ENCODE results near the gene KRT27. TPM values are rescaled to one million over a fixed set of nuclear protein-coding genes. Genes with fewer than 3 reads are reported as not detected.

The KRT27 gene
- total RNA-seq (2014; rRNA removed; shearing (Covaris generic); ENCODE audit: low replicate concordance): not detected in 2 replicates

GRCh38 chr17:40782450-40782849 is at the start of gene KRT27:
Gene KRT27 (minus strand): TSS chr17:40782550. CDS start chr17:40782493, 57 bp downstream.
- no peak for DNase-seq
- Histone ChIP-seq H3K9me3 (ENCODE audit: low read length) (no peaks in the 10 kb centered on the region), H3K9me2 (replicated peaks; ENCODE audit: insufficient read depth, low read length) (no peaks in the 10 kb centered on the region), H2AFZ (ENCODE audit: low read length) (no peak within 1 kb of the TSS), H4K20me1 (ENCODE audit: insufficient read depth, low read depth, low read length) (no peaks in the 10 kb centered on the region), H3K27me3 (ENCODE audit: low read length) (no peaks in the 10 kb centered on the region), H3K27ac (ENCODE audit: low read length) (no peak within 1 kb of the TSS), H3K9ac (ENCODE audit: low read length) (no peak within 1 kb of the TSS), H3K4me1 (ENCODE audit: low read length) (no peaks in the 10 kb centered on the region), H3K36me3 (ENCODE audit: insufficient read depth, low read length) (no peaks in the 10 kb centered on the region), H3K79me2 (ENCODE audit: low read length) (no peaks in the 10 kb centered on the region), H3K4me3 (ENCODE audit: low read length) (no peak within 1 kb of the TSS), H3K4me2 (ENCODE audit: low read depth, low read length, poor library complexity, severe bottlenecking) (no peak within 1 kb of the TSS)

GRCh38 chr17:40830085-40830776 is 47.9 kb upstream of the KRT27 start:
- H3K79me2 ChIP-seq (ENCODE audit: low read length): peaks cover 54% of the 10 kb centered on the region
- no peak overlapping the region for H3K4me2 ChIP-seq (ENCODE audit: low read depth, low read length, poor library complexity, severe bottlenecking)

GRCh38 chr17:40828454-40829044 is 46.2 kb upstream of the KRT27 start:
- Histone ChIP-seq H3K9me3 (ENCODE audit: low read length) (no peaks in the 10 kb centered on the region), H3K4me1 (ENCODE audit: low read length) (peaks cover 13% of the 10 kb centered on the region), H3K4me2 (ENCODE audit: low read depth, low read length, poor library complexity, severe bottlenecking) (no peak overlapping the region), H4K20me1 (ENCODE audit: insufficient read depth, low read depth, low read length) (no peaks in the 10 kb centered on the region), H3K9me2 (replicated peaks; ENCODE audit: insufficient read depth, low read length) (no peaks in the 10 kb centered on the region; the same call in 1 of the 2 replicates), H3K4me3 (ENCODE audit: low read length) (no peak overlapping the region), H3K27ac (ENCODE audit: low read length) (no peak overlapping the region), H3K36me3 (ENCODE audit: insufficient read depth, low read length) (no peaks in the 10 kb centered on the region; the same call in 1 of the 2 replicates), H3K79me2 (ENCODE audit: low read length) (peaks cover 71% of the 10 kb centered on the region), H3K9ac (ENCODE audit: low read length) (no peak overlapping the region), H2AFZ (ENCODE audit: low read length) (no peak overlapping the region), H3K27me3 (ENCODE audit: low read length) (no peaks in the 10 kb centered on the region)
- DNase-seq: no peak

More at GRCh38 chr17:40830085-40830776, 47.9 kb upstream of the KRT27 start:
- Histone ChIP-seq H3K36me3 (ENCODE audit: insufficient read depth, low read length) (peaks cover 8% of the 10 kb centered on the region), H3K9ac (ENCODE audit: low read length) (no peak overlapping the region), H3K27me3 (ENCODE audit: low read length) (no peaks in the 10 kb centered on the region), H3K27ac (ENCODE audit: low read length) (no peak overlapping the region), H3K9me3 (ENCODE audit: low read length) (no peaks in the 10 kb centered on the region), H3K4me1 (ENCODE audit: low read length) (peaks cover 8% of the 10 kb centered on the region; the same call in 1 of the 2 replicates), H2AFZ (ENCODE audit: low read length) (no peak overlapping the region), H4K20me1 (ENCODE audit: insufficient read depth, low read depth, low read length) (no peaks in the 10 kb centered on the region), H3K9me2 (replicated peaks; ENCODE audit: insufficient read depth, low read length) (no peaks in the 10 kb centered on the region; the same call in 1 of the 2 replicates), H3K4me3 (ENCODE audit: low read length) (no peak overlapping the region)
- DNase-seq: no peak

- Histone ChIP-seq H3K9ac (ENCODE audit: low read length) (no peak overlapping the region), H4K20me1 (ENCODE audit: insufficient read depth, low read depth, low read length) (no peaks in the 10 kb centered on the region), H2AFZ (ENCODE audit: low read length) (no peak overlapping the region), H3K27me3 (ENCODE audit: low read length) (no peaks in the 10 kb centered on the region), H3K4me3 (ENCODE audit: low read length) (no peak overlapping the region), H3K27ac (ENCODE audit: low read length) (no peak overlapping the region), H3K9me3 (ENCODE audit: low read length) (no peaks in the 10 kb centered on the region), H3K4me2 (ENCODE audit: low read depth, low read length, poor library complexity, severe bottlenecking) (no peak overlapping the region), H3K79me2 (ENCODE audit: low read length) (peaks cover 78% of the 10 kb centered on the region), H3K9me2 (replicated peaks; ENCODE audit: insufficient read depth, low read length) (no peaks in the 10 kb centered on the region; the same call in 1 of the 2 replicates), H3K36me3 (ENCODE audit: insufficient read depth, low read length) (no peaks in the 10 kb centered on the region; the same call in 1 of the 2 replicates), H3K4me1 (ENCODE audit: low read length) (peaks cover 15% of the 10 kb centered on the region)
- DNase-seq: no peak
Measured at GRCh38 chr17:40827746-40828453, 45.5 kb upstream of the KRT27 start.

- H3K4me1 ChIP-seq (ENCODE audit: low read length): peaks cover 9% of the 10 kb centered on the region
- H3K4me3 ChIP-seq (ENCODE audit: low read length): no peak overlapping the region
- H3K27me3 ChIP-seq (ENCODE audit: low read length): no peaks in the 10 kb centered on the region
- H4K20me1 ChIP-seq (ENCODE audit: insufficient read depth, low read depth, low read length): no peaks in the 10 kb centered on the region
- peaks cover 3% of the 10 kb centered on the region; the same call in 1 of the 2 replicates for H3K36me3 ChIP-seq (ENCODE audit: insufficient read depth, low read length)
- H3K9me3 ChIP-seq (ENCODE audit: low read length): no peaks in the 10 kb centered on the region
- no peak overlapping the region for H3K4me2 ChIP-seq (ENCODE audit: low read depth, low read length, poor library complexity, severe bottlenecking)
- no peak overlapping the region for H3K27ac ChIP-seq (ENCODE audit: low read length)
- no peaks in the 10 kb centered on the region; the same call in 1 of the 2 replicates for H3K9me2 ChIP-seq (replicated peaks; ENCODE audit: insufficient read depth, low read length)
- H2AFZ ChIP-seq (ENCODE audit: low read length): no peak overlapping the region
- no peak overlapping the region for H3K9ac ChIP-seq (ENCODE audit: low read length)
- H3K79me2 ChIP-seq (ENCODE audit: low read length): peaks cover 92% of the 10 kb centered on the region
- DNase-seq: no peak
Measured at GRCh38 chr17:40825599-40825998, 43.2 kb upstream of the KRT27 start.

- no peaks in the 10 kb centered on the region for H3K9me3 ChIP-seq (ENCODE audit: low read length)
- DNase-seq: no peak
- H4K20me1 ChIP-seq (ENCODE audit: insufficient read depth, low read depth, low read length): no peaks in the 10 kb centered on the region
- no peak overlapping the region for H3K27ac ChIP-seq (ENCODE audit: low read length)
- no peak overlapping the region for H3K4me3 ChIP-seq (ENCODE audit: low read length)
- H3K79me2 ChIP-seq (ENCODE audit: low read length): peaks cover 95% of the 10 kb centered on the region
- no peak overlapping the region for H3K4me2 ChIP-seq (ENCODE audit: low read depth, low read length, poor library complexity, severe bottlenecking)
- H2AFZ ChIP-seq (ENCODE audit: low read length): no peak overlapping the region
- H3K27me3 ChIP-seq (ENCODE audit: low read length): no peaks in the 10 kb centered on the region
- H3K36me3 ChIP-seq (ENCODE audit: insufficient read depth, low read length): peaks cover 8% of the 10 kb centered on the region; the same call in 1 of the 2 replicates
- H3K9ac ChIP-seq (ENCODE audit: low read length): no peak overlapping the region
- H3K9me2 ChIP-seq (replicated peaks; ENCODE audit: insufficient read depth, low read length): no peaks in the 10 kb centered on the region; the same call in 1 of the 2 replicates
- peaks cover 19% of the 10 kb centered on the region for H3K4me1 ChIP-seq (ENCODE audit: low read length)
Measured at GRCh38 chr17:40824015-40824832, 41.9 kb upstream of the KRT27 start.

GRCh38 chr17:40822132-40822812 is 39.9 kb upstream of the KRT27 start, which contains the start of gene KRT10:
Gene KRT10 (minus strand): TSS chr17:40822614. CDS start chr17:40822585, 29 bp downstream.
- Histone ChIP-seq H4K20me1 (ENCODE audit: insufficient read depth, low read depth, low read length) (no peaks in the 10 kb centered on the region), H3K4me1 (ENCODE audit: low read length) (peaks cover 28% of the 10 kb centered on the region), H3K4me3 (ENCODE audit: low read length) (no peak within 1 kb of the TSS), H3K79me2 (ENCODE audit: low read length) (peaks cover 90% of the 10 kb centered on the region), H2AFZ (ENCODE audit: low read length) (no peak within 1 kb of the TSS), H3K9me3 (ENCODE audit: low read length) (no peaks in the 10 kb centered on the region), H3K27me3 (ENCODE audit: low read length) (no peaks in the 10 kb centered on the region), H3K9me2 (replicated peaks; ENCODE audit: insufficient read depth, low read length) (no peaks in the 10 kb centered on the region; the same call in 1 of the 2 replicates), H3K4me2 (ENCODE audit: low read depth, low read length, poor library complexity, severe bottlenecking) (no peak within 1 kb of the TSS), H3K9ac (ENCODE audit: low read length) (no peak within 1 kb of the TSS), H3K27ac (ENCODE audit: low read length) (no peak within 1 kb of the TSS), H3K36me3 (ENCODE audit: insufficient read depth, low read length) (peaks cover 10% of the 10 kb centered on the region)
- DNase-seq: no peak

Measured in Karpas-422 (cell line).